HG03135 (cell line): ENCODE measurements around the gene ANKH.
"Not testable (repeated sequence)": the region's sequence is repeated elsewhere in the genome, so short reads cannot be mapped to it uniquely, and the experiment has no call there.

Source experiments
- ATAC-seq: cut with Tn5 transposase; IDR thresholded peaks from one replicate; pipeline ENCODE4 v1.9.1; 2021; ENCODE audit warnings: mild to moderate bottlenecking, moderate library complexity; ENCODE audit not compliant: unreplicated experiment

Gene ANKH

GRCh38 chr5:14884062-14884612 lies 12.6 kb upstream of the ANKH start:
- ATAC-seq, result no peak

GRCh38 chr5:14882658-14883580 lies 11.3 kb upstream of the ANKH start:
- no peak for ATAC-seq

- ATAC-seq, result no peak
These were observed 10.2 kb upstream of the ANKH start for GRCh38 chr5:14881826-14882225.

- no peak for ATAC-seq
These were observed 9.1 kb upstream of the ANKH start for GRCh38 chr5:14880688-14881087.

DNA sequence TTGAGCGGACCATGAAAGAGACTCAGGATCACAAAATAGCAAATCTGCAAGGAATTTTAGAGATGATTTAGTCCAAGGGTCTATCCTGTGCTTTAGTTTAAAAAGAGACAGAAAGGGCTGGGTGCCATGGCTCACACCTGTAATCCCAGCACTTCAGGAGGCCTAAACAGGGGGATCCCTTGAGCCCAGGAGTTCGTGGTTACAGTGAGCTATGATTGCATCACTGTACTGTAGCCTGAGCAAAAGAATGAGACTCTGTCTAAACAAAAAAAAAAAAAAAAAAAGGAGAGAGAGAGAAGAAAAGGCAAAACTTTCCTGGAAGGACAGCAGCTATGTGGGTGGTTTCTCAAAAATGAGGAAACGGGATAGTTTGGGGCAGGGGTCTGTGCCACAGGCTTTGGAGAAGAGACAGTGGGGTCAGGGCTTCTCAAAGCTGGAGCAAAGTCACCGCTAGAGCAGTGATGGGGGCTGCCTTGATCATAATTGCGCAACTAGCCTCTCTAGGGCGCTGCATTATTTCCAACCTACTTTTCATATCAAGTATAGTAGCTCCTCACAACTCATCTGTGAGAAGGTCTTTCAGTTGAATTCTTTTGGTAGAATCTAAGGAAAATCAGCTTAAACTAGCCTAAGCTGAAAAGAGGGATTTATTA lies 8.5 kb upstream of the ANKH start:
- ATAC-seq, result no peak

GRCh38 chr5:14879393-14879792 lies 7.8 kb upstream of the ANKH start:
- ATAC-seq, result no peak

DNA sequence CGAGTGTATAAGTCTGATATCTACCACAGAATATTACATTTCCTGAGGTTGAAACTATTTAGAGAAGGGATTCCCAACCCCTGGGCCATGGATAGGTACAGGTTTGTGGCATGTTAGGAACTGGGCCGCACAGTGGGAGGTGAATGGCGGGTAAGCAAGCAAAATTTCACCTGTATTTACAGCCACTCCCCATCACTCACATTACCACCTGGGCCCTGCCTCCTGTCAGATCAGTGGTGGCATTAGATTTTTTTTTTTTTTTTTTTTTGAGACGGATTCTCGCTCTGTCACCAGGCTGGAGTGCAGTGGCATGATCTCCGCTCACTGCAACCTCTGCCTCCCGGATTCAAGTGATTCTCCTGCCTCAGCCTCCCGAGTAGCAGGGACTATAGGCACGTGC lies 6.6 kb upstream of the ANKH start:
- ATAC-seq, result not testable (repeated sequence)

DNA sequence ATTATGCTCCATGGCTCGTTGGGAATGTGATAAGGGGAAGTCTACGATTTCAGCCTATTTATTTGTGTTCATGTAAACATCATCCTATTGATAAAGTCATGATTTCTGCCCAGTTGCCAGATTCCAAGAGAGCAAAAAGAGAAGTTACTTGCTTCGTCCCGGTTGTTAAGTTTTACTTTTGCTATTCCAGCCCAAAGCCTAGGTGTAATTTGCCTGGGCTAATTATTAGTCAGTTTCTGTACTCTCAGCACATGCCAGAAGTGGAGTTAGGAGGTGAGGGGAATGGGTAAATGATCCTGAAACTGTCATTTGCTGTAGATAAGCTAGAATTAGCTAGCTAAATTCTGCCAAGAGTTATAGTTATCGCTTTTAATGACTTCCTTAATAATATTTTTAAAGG lies 4.5 kb upstream of the ANKH start:
- ATAC-seq, result no peak

- no peak for ATAC-seq
These were observed 2.2 kb upstream of the ANKH start for GRCh38 chr5:14873790-14874189.

- no peak for ATAC-seq
These were observed 1.5 kb upstream of the ANKH start for GRCh38 chr5:14873093-14873492.

DNA sequence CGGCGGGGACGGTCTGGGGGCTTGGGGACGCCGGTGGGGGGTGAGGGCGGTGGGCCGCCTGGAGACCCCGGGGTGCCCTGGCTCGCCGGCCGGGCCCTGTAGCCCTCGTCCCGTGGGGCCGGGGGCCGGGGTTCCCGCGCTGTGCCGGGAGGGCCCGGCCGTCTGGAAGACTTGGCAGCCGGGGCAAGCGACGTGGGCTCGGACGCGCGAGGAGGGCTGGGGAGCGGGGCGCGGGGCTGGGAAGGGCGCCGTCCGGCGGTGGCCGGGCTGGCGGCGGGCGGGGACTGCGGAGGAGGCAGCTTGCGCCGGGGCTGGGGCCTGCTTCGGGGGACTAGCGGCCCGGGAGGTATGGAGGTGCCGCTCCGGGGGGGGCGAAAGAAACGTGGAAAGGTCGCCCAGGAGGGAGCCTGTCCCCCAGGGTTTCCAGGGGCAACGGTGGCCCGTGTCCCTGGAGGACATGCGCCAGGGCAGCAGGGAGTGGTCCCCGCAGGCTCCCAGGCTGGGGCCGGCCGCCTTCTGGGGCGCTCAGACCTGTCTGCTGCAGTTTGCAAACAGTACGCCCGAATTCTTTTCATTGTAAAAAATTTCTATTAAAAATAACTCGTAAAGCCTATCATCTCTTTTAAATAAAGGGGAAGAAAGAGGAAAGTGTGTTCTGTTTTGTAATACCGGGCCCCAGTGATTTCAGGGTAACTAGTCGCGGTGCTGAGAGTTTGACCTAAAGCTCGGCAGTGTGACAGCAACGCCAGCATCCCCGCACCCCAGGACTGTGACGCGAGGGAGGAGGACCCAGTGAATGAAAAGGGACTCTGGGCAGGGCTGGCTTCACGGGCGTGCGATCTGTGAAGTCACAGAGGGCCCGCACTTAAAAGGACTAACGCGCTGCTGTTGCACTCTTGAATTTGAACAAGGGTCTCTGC lies 752 bp upstream of the ANKH start:
- peak; percentile 41 for ATAC-seq

DNA sequence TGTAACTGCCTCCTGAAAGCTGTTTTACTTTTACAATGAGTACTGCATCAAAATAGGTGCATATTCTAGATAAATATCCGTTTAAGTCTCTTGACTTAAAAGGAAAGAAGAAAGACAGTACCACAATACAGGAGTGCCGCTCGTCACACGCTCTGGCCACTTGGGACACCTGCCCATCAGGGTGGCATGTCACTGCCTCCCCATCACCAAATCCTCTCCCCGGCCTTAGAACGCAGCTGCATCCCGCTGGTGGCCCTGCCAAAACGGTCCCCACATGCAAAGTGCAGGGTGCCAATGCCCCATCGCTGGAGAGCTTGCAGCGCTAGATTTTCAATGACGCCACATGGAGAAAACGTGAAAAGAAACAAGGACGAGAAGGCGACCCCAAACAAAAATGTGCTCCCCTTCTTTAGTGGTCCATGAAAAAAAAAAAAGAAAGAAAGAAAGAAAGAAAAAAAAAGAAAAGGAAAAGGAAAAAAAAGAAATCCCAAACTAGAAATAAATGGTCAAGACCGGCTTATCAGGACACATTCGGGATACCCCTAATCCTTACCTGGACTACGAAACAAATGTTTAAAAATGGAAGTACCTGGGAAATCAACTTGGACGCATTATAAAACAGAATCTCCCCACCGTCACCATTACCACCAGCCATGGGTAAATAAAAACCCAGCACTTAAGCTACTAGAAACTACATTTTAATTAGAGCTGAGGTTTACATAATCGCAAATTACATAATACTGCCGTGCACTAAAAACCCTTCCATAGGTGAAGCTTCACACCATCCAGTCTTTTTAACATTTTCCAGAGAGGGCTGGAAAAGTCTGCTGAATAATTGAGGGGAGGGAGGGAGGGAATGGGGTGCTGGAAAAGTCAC lies 1.0 kb downstream of the ANKH start:
- no peak for ATAC-seq

DNA sequence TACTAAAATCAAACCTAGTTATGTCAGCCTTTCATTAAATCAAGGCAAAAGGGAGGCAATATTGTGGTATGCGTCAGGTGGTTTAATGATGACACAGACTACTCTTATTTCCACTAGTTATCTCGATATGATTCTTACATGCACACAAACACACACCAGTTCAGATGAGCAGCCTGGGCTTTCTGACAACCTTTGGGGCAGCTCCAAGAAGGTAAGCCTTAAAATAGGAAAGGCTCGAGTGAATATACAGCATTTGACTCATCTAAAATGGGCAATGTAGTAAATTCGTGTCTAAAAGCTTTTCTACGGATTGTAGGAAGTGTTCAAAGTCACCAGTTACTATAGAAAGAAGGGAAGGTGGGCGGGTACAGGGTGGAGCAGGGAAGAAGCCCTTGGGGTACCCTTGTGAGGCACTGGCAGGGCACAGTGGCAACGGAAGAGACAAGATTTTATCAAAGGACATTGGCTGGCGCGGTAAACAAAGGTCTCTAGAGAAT lies 1.9 kb downstream of the ANKH start:
- no peak for ATAC-seq

- no peak for ATAC-seq
These were observed 2.3 kb downstream of the ANKH start for GRCh38 chr5:14869233-14869632.

GRCh38 chr5:14868771-14869170 lies 2.8 kb downstream of the ANKH start:
- no peak for ATAC-seq

DNA sequence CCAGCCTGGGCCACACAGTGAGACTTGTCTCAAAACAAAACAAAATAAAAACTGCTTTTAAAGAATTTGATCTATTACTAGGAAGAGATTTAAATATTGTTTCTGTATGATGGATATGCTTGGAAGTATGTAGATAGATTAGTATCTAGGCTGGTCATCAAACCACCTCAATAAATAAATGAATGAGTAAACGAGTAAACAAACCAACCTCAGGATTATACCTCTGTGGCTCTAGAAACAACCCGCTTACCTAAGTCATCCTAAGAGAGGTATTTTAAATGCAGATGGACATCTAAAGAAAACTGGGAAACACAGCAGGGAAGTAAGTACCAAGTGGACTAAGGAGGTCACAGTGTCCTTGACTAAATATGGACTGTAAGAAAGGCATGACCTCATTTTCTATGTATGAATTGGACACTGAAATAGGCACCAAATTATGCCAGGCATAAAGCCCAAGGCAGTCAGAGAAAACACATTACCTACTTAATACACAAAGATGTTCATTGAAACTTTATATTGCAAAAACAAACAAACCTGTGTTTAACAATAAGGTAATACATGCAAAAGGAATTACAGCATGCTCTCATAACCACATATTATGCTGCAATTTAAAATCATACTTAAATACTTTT lies 7.3 kb downstream of the ANKH start:
- no peak for ATAC-seq

- no peak for ATAC-seq
These were observed 8.5 kb downstream of the ANKH start for GRCh38 chr5:14863105-14863504.

GRCh38 chr5:14861123-14861765 lies 10.3 kb downstream of the ANKH start:
- ATAC-seq, result no peak

DNA sequence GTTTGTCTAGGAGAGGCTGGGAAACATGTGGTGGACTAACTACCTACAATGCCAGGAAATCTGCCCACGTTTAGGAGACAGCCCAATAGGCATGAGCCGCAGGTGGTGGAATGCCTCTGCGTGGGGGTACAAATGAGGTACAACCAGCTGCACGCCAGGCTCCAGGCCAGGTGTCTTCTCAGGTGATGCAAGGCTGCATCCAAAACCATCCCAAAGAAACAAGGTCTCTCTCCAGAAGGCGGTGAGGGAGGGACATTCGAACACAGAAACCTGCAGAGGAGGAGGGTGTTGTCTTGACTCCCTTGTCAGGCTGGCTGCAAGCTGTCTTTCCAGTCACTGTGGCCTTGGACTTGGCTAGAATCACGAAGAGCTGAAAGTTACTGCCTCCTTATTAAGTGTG lies 11.6 kb downstream of the ANKH start:
- no peak for ATAC-seq
